Measurements from ENCODE around the gene DNAH6. TPM values are rescaled to one million over a fixed set of nuclear protein-coding genes. Genes with fewer than 3 reads are reported as not detected.
A peak's percentile ranks its signal among the peaks of the same experiment; 100 is the strongest.

The DNAH6 gene
- total RNA-seq, 4 donors from 2014 or later, result 1.00 to 2.9 (median 2.1) TPM

GRCh38 chr2:84832772-84833461 lies 316.6 kb downstream of the DNAH6 start:
- H3K27ac ChIP-seq, result peak overlapping the region in 2 of 4 donors; percentile 3 to 45
- no peaks in the 10 kb centered on the region for H3K27me3 ChIP-seq
- peaks cover 0 to 5% (median 0%) of the 10 kb centered on the region in 4 donors for H3K4me1 ChIP-seq
- 72 to 74% methylated on average over 2 to 5 of the region's 5 CpGs for whole genome bisulfite sequencing, 2 donors (ENCODE audit: low coverage in 1 of 2)
- intact Hi-C loops (cut with DNase I; ENCODE audit: low total_unique reads), result no loop called here
- peaks cover 0 to 5% of the 10 kb centered on the region in 2 donors for H3K9me3 ChIP-seq
- peak in 1 of 3 donors; percentile 10 for TF ChIP-seq POLR2AphosphoS5 (IDR thresholded peaks at IDR 0.05)
- TF ChIP-seq POLR2A (IDR thresholded peaks at IDR 0.05), result no peak
- peak; percentile 40 for DNase-seq
- no peak overlapping the region for H3K4me3 ChIP-seq
- in situ Hi-C loops (cut with MboI; ENCODE audit: low pct_ligation_motif_present in 1 of 4, low pct_unique_long_range_greater_than_20kb in 1 of 4, low sequenced_read_pairs in 3 of 4), result no loop called here
- H3K36me3 ChIP-seq, result peaks cover 0 to 22% (median 0%) of the 10 kb centered on the region in 4 donors

GRCh38 chr2:84833481-84834150 lies 317.3 kb downstream of the DNAH6 start:
- Histone ChIP-seq H3K4me3 (no peak overlapping the region), H3K27ac (peak overlapping the region in 2 of 4 donors; percentile 3 to 39), H3K36me3 (peaks cover 0 to 22% (median 0%) of the 10 kb centered on the region in 4 donors), H3K27me3 (no peaks in the 10 kb centered on the region), H3K9me3 (peaks cover 0 to 5% of the 10 kb centered on the region in 2 donors), H3K4me1 (peaks cover 0 to 5% (median 0%) of the 10 kb centered on the region in 4 donors)
- DNase-seq, result no peak
- 85 to 88% methylated on average over 2 to 12 of the region's 12 CpGs for WGBS, 2 donors (ENCODE audit: low coverage in 1 of 2)
- TF ChIP-seq, protein P1, sequence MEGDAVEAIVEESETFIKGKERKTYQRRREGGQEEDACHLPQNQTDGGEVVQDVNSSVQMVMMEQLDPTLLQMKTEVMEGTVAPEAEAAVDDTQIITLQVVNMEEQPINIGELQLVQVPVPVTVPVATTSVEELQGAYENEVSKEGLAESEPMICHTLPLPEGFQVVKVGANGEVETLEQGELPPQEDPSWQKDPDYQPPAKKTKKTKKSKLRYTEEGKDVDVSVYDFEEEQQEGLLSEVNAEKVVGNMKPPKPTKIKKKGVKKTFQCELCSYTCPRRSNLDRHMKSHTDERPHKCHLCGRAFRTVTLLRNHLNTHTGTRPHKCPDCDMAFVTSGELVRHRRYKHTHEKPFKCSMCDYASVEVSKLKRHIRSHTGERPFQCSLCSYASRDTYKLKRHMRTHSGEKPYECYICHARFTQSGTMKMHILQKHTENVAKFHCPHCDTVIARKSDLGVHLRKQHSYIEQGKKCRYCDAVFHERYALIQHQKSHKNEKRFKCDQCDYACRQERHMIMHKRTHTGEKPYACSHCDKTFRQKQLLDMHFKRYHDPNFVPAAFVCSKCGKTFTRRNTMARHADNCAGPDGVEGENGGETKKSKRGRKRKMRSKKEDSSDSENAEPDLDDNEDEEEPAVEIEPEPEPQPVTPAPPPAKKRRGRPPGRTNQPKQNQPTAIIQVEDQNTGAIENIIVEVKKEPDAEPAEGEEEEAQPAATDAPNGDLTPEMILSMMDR (IDR thresholded peaks at IDR 0.05), result no peak
- TF ChIP-seq POLR2AphosphoS5 (IDR thresholded peaks at IDR 0.05) (no peak), POLR2A (IDR thresholded peaks at IDR 0.05) (no peak), EP300 (IDR thresholded peaks at IDR 0.05; ENCODE audit: low read depth) (no peak)
- intact Hi-C loops (cut with DNase I; ENCODE audit: low total_unique reads) (no loop called here), in situ Hi-C loops (cut with MboI; ENCODE audit: low pct_ligation_motif_present in 1 of 4, low pct_unique_long_range_greater_than_20kb in 1 of 4, low sequenced_read_pairs in 3 of 4) (no loop called here)

DNA sequence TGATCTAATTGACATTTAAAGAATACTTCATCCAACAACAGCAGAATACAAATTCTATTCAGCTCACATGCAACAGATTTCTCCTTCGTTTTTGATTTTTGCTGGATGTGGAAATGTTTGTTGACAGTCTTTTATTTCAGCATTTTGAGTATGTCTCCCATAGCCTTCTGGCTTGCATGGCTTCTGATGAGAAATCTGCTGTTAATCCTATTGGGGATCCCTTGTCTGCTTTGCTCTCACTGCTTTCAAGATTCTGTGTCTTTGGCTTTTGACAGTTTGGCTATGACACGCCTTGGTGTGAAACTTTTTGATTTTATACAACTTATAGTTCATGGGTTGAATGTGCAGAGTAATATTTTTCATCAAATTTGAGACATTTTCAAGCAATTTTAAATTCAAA lies 319.9 kb downstream of the DNAH6 start:
- H3K27ac ChIP-seq, result no peak overlapping the region
- TF ChIP-seq EP300 (IDR thresholded peaks at IDR 0.05; ENCODE audit: low read depth) (no peak), POLR2A (IDR thresholded peaks at IDR 0.05) (no peak), POLR2AphosphoS5 (IDR thresholded peaks at IDR 0.05) (no peak)
- TF ChIP-seq, protein P1 (IDR thresholded peaks at IDR 0.05), result no peak
- H3K4me1 ChIP-seq, result peaks cover 0 to 5% (median 0%) of the 10 kb centered on the region in 4 donors
- WGBS, 2 donors (ENCODE audit: low coverage in 1 of 2), result 87 to 88% methylated on average over 2 of the region's 2 CpGs
- in situ Hi-C loops (cut with MboI; ENCODE audit: low pct_ligation_motif_present in 1 of 4, low pct_unique_long_range_greater_than_20kb in 1 of 4, low sequenced_read_pairs in 3 of 4), result no loop called here
- intact Hi-C loops (cut with DNase I; ENCODE audit: low total_unique reads), result no loop called here
- H3K36me3 ChIP-seq, result peaks cover 0 to 22% (median 0%) of the 10 kb centered on the region in 4 donors
- H3K4me3 ChIP-seq, result no peak overlapping the region
- DNase-seq, result no peak
- peaks cover 0 to 5% of the 10 kb centered on the region in 2 donors for H3K9me3 ChIP-seq
- H3K27me3 ChIP-seq, result no peaks in the 10 kb centered on the region

DNA sequence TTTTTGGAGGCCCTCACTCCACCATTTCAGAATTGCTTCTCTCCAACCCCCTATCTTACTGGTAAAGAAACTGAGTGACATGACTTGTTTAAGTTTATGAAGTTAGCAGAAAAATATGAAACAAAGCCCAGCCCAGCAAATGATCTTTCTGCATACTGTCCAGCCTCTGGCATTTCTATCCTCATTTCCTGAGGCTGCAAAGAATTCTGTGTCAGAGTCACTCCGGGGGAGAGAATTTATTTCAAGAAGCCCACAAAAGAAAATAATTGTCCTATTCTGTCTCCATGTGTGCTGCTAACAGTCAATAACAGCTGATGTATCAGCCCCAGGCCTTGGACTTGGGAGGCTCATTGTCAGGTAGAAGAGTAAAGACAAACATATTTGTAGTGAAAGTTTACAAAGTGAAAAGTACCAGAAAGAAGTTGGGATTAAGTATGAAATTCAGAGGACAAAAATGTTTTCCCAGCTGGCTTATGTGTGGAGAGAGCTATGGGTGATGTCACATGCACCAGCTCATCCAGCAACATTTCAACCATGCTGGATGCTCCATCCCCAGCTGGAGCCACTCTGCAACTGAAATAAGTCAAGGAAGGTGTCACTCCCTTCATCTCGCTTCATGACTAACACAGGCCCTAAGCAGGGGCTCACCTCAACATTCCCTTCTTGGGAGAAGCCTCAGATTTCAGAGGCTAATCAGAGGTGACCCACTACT lies 322.3 kb downstream of the DNAH6 start:
- in situ Hi-C loops (cut with MboI; ENCODE audit: low pct_ligation_motif_present in 1 of 4, low pct_unique_long_range_greater_than_20kb in 1 of 4, low sequenced_read_pairs in 3 of 4), result no loop called here
- peaks cover 0 to 22% (median 0%) of the 10 kb centered on the region in 4 donors for H3K36me3 ChIP-seq
- intact Hi-C loops (cut with DNase I; ENCODE audit: low total_unique reads), result no loop called here

More for the DNA sequence above, 322.3 kb downstream of the DNAH6 start:
- no peak overlapping the region for H3K4me3 ChIP-seq
- no peaks in the 10 kb centered on the region for H3K27me3 ChIP-seq
- H3K27ac ChIP-seq, result no peak overlapping the region
- no peak for DNase-seq
- H3K9me3 ChIP-seq, result peaks cover 0 to 5% of the 10 kb centered on the region in 2 donors
- no peak for TF ChIP-seq POLR2AphosphoS5 (IDR thresholded peaks at IDR 0.05)
- TF ChIP-seq, protein P1 (IDR thresholded peaks at IDR 0.05), result no peak
- no peak for TF ChIP-seq POLR2A (IDR thresholded peaks at IDR 0.05)
- no peak for TF ChIP-seq EP300 (IDR thresholded peaks at IDR 0.05; ENCODE audit: low read depth)
- WGBS, 2 donors (ENCODE audit: low coverage in 1 of 2), result 87% methylated on average over 2 of the region's 2 CpGs; no CpG with 5 or more reads in 1 of the 2 donors
- H3K4me1 ChIP-seq, result peaks cover 0 to 1% (median 0%) of the 10 kb centered on the region in 4 donors

Data from transverse colon (tissue), 4 donors.